H1 (cell line): ENCODE measurements around the gene C1RL. TPM values are rescaled to one million over a fixed set of nuclear protein-coding genes. Genes with fewer than 3 reads are reported as not detected.

ENCODE experiments used
- CTCF ChIA-PET: fragments of 300-600 bp; sonication (Branson Sonifier 250); formaldehyde crosslinking; loops from one replicate; lab custom pipeline; 2021; ENCODE audit not compliant: partially characterized antibody; lab: Charles Lee
- POLR2A ChIA-PET: fragments of 300-600 bp; sonication (Branson Sonifier 250); formaldehyde crosslinking; loops from one replicate; lab custom pipeline; 2021; ENCODE audit warnings: inconsistent platforms; ENCODE audit not compliant: partially characterized antibody; lab: Charles Lee
- DNase-seq, 2 experiments: peaks; one replicate each; pipeline versions ENCODE4 v3.0.0 to v3.0.0-alpha.2; 2010 to 2022; ENCODE audit warnings: low spot score in 2 of 2, low read depth in 1 of 2, mixed read lengths in 1 of 2
- FAIRE-seq: peaks from 2 replicates; lab custom pipeline; 2011; peaks lifted over from hg19 to GRCh38; lab: Jason Lieb, UNC
- H2AFZ ChIP-seq: 2 replicates; pipeline ENCODE4 v1.8.1; 2012; ENCODE audit warnings: low read length, inconsistent platforms
- H2AK5ac ChIP-seq: 2 replicates; pipeline ENCODE4 v1.6.1; 2013; ENCODE audit warnings: low read depth, low read length
- H2BK120ac ChIP-seq: replicated peaks from 2 replicates; pipeline ENCODE3; 2013; ENCODE audit warnings: low read depth, low read length, inconsistent platforms
- H2BK12ac ChIP-seq: 2 replicates; pipeline ENCODE4 v1.6.1; 2013; ENCODE audit warnings: low read depth, low read length
- H2BK15ac ChIP-seq: 2 replicates; pipeline ENCODE4 v1.6.1; 2013; ENCODE audit warnings: low read length
- H2BK20ac ChIP-seq: 2 replicates; pipeline ENCODE4 v1.6.1; 2013; ENCODE audit warnings: low read length
- H2BK5ac ChIP-seq: 2 replicates; pipeline ENCODE4 v1.6.1; 2013; ENCODE audit warnings: low read depth, low read length
- H3K14ac ChIP-seq: 2 replicates; pipeline ENCODE4 v1.6.1; 2013; ENCODE audit warnings: inconsistent platforms; ENCODE audit not compliant: insufficient read length
- H3K18ac ChIP-seq: 2 replicates; pipeline ENCODE4 v1.6.1; 2013; ENCODE audit warnings: low read length; ENCODE audit errors: extremely low read depth
- H3K23ac ChIP-seq: 2 replicates; pipeline ENCODE4 v1.6.1; 2013; ENCODE audit warnings: inconsistent platforms; ENCODE audit not compliant: insufficient read length
- H3K23me2 ChIP-seq: 2 replicates; pipeline ENCODE4 v1.6.1; 2013; ENCODE audit warnings: low read depth, low read length
- H3K27ac ChIP-seq: 2 replicates; pipeline ENCODE4 v1.6.1; 2011; ENCODE audit warnings: low read depth, low read length, inconsistent platforms
- H3K27me3 ChIP-seq, 4 experiments: replicated peaks in 1 of 4; 1 replicate in 1 of 4; 2 replicates in 3 of 4; pipeline versions ENCODE4 v1.6.1 to v1.8.1; 2011 to 2013; ENCODE audit warnings: low read length in 3 of 4, mild to moderate bottlenecking in 3 of 4, inconsistent platforms in 2 of 4, mixed read lengths in 2 of 4, moderate library complexity in 1 of 4; ENCODE audit not compliant: control insufficient read depth in 3 of 4, insufficient read depth in 3 of 4; ENCODE audit errors: extremely low read depth in 1 of 4
- H3K36me3 ChIP-seq, 4 experiments: 2 replicates each; pipeline versions ENCODE4 v1.6.1 to v1.8.1; 2011 to 2013; ENCODE audit warnings: mild to moderate bottlenecking in 4 of 4, low read length in 3 of 4, moderate library complexity in 2 of 4, control low read depth in 1 of 4, inconsistent platforms in 1 of 4; ENCODE audit not compliant: insufficient read depth in 4 of 4, control insufficient read depth in 2 of 4
- H3K4ac ChIP-seq: replicated peaks from 2 replicates; pipeline ENCODE3; 2013; ENCODE audit warnings: low read length, low read depth, mixed read lengths, inconsistent platforms; ENCODE audit not compliant: insufficient read length
- H3K4me1 ChIP-seq, 4 experiments: replicated peaks in 1 of 4; 1 replicate in 1 of 4; 2 replicates in 3 of 4; pipeline versions ENCODE4 v1.6.1 to v1.8.1; 2011 to 2013; ENCODE audit warnings: low read length in 3 of 4, inconsistent platforms in 2 of 4, mixed read lengths in 1 of 4; ENCODE audit not compliant: insufficient read depth in 4 of 4, control insufficient read depth in 3 of 4
- H3K4me2 ChIP-seq, 2 experiments: 2 replicates each; pipeline versions ENCODE4 v1.6.1 to v1.8.1; 2011 to 2013; ENCODE audit warnings: low read depth in 2 of 2, low read length in 2 of 2, control low read depth in 1 of 2, inconsistent platforms in 1 of 2, mild to moderate bottlenecking in 1 of 2; ENCODE audit not compliant: insufficient read depth in 1 of 2
- H3K4me3 ChIP-seq, 4 experiments: fragments of 200-600, 300-600 bp in 1 of 4; sonication (generic), shearing (Covaris generic), sonication (Bioruptor Twin) in 1 of 4; 2 replicates each; pipeline versions ENCODE4 v1.5.1 to v1.8.1; 2011 to 2016; ENCODE audit warnings: low read length in 4 of 4, low read depth in 3 of 4, control low read depth in 2 of 4, inconsistent platforms in 2 of 4, mild to moderate bottlenecking in 2 of 4, mixed read lengths in 1 of 4, moderate library complexity in 1 of 4; ENCODE audit not compliant: insufficient read depth in 2 of 4; ENCODE audit errors: extremely low read depth in 1 of 4
- H3K56ac ChIP-seq: replicated peaks from 2 replicates; pipeline ENCODE3; 2013; ENCODE audit warnings: low read depth, mild to moderate bottlenecking, mixed read lengths, low read length, inconsistent platforms; ENCODE audit not compliant: insufficient read length
- H3K79me1 ChIP-seq: 2 replicates; pipeline ENCODE4 v1.6.1; 2013; ENCODE audit warnings: low read depth, low read length, control low read depth
- H3K79me2 ChIP-seq, 2 experiments: 2 replicates each; pipeline versions ENCODE4 v1.6.1 to v1.8.1; 2012 to 2013; ENCODE audit warnings: low read length in 2 of 2, mild to moderate bottlenecking in 2 of 2, inconsistent platforms in 1 of 2; ENCODE audit not compliant: insufficient read depth in 2 of 2, control insufficient read depth in 1 of 2
- H3K9ac ChIP-seq, 4 experiments: replicated peaks in 1 of 4; 1 replicate in 1 of 4; 2 replicates in 3 of 4; pipeline versions ENCODE4 v1.6.1 to v1.8.1; 2011 to 2013; ENCODE audit warnings: low read depth in 3 of 4, low read length in 3 of 4, control low read depth in 2 of 4, mild to moderate bottlenecking in 2 of 4, moderate library complexity in 2 of 4, inconsistent platforms in 1 of 4; ENCODE audit errors: extremely low read depth in 1 of 4
- H3K9me3 ChIP-seq, 2 experiments: 2 replicates each; pipeline versions ENCODE4 v1.6.1 to v1.8.1; 2012 to 2013; ENCODE audit warnings: mild to moderate bottlenecking in 2 of 2, moderate library complexity in 2 of 2, control low read depth in 1 of 2, inconsistent platforms in 1 of 2, low read depth in 1 of 2, low read length in 1 of 2, mixed read lengths in 1 of 2; ENCODE audit not compliant: insufficient read depth in 2 of 2
- H4K20me1 ChIP-seq, 2 experiments: replicated peaks in 1 of 2; 2 replicates each; pipeline versions ENCODE3 to v1.8.1; 2011 to 2013; ENCODE audit warnings: inconsistent platforms in 2 of 2, low read length in 2 of 2, mild to moderate bottlenecking in 1 of 2; ENCODE audit not compliant: insufficient read depth in 2 of 2, control insufficient read depth in 1 of 2
- H4K5ac ChIP-seq: 2 replicates; pipeline ENCODE4 v1.6.1; 2013; ENCODE audit warnings: low read length, low read depth, mixed read lengths, inconsistent platforms; ENCODE audit not compliant: insufficient read length
- H4K8ac ChIP-seq: 2 replicates; pipeline ENCODE4 v1.8.0; 2013; ENCODE audit warnings: mild to moderate bottlenecking, moderate library complexity, low read length, inconsistent platforms; ENCODE audit not compliant: insufficient read depth; ENCODE audit errors: extremely low read depth
- H4K91ac ChIP-seq: replicated peaks from 2 replicates; pipeline ENCODE3; 2013; ENCODE audit warnings: low read length, mixed read lengths, inconsistent platforms; ENCODE audit not compliant: insufficient read length
- HDAC2 ChIP-seq, 2 experiments: fragments of 300-600 bp in 1 of 2; sonication (generic) in 1 of 2; IDR thresholded peaks; 2 replicates each; pipeline ENCODE4 v1.6.1; 2011 to 2012; ENCODE audit warnings: low read depth in 2 of 2, low read length in 2 of 2, mild to moderate bottlenecking in 2 of 2, moderate library complexity in 2 of 2, borderline replicate concordance in 1 of 2, inconsistent platforms in 1 of 2
- MAFK ChIP-seq: IDR thresholded peaks from 2 replicates; pipeline ENCODE4 v1.6.1; 2012; ENCODE audit warnings: low read depth, mild to moderate bottlenecking, improper control_type of control experiment, low read length
- NRF1 ChIP-seq: IDR thresholded peaks from 2 replicates; pipeline ENCODE4 v1.6.1; 2011; ENCODE audit warnings: mild to moderate bottlenecking, low read depth, low read length, improper control_type of control experiment
- SP1 ChIP-seq: IDR thresholded peaks from 2 replicates; pipeline ENCODE4 v1.6.1; 2011; ENCODE audit warnings: low read depth, low read length
- SP2 ChIP-seq: IDR thresholded peaks from 2 replicates; pipeline ENCODE4 v1.6.1; 2012; ENCODE audit warnings: mild to moderate bottlenecking, low read length, inconsistent platforms
- WGBS, 2 experiments: shearing (Covaris generic) in 1 of 2; methylation state at CpG; one replicate each; pipeline versions ENCODE4 v1.1.6 to v1.1.7; 2013 to 2015; ENCODE audit warnings: low lambda C conversion rate in 2 of 2, mixed read lengths in 2 of 2, inconsistent platforms in 1 of 2, low coverage in 1 of 2, missing lambda C conversion rate in 1 of 2; ENCODE audit not compliant: insufficient replicate concordance in 2 of 2, insufficient coverage in 1 of 2, insufficient read length in 1 of 2; ENCODE audit errors: extremely low coverage in 1 of 2, missing lambda C conversion rate in 1 of 2; 5-methylcytosine and 5-hydroxymethylcytosine counted together
- polyA plus RNA-seq, 7 experiments: library from polyadenylated mRNA; depleted of rRNA in 3 of 7; stranded (reverse) in 5 of 7; unstranded in 2 of 7; fragments of >200 nt in 5 of 7; fragments of 200-250 nt in 2 of 7; gene quantifications; 1 replicate in 5 of 7; 2 replicates in 1 of 7; 4 replicates in 1 of 7; pipeline versions ENCODE4 v1.2.1 to v1.2.3, GENCODE V29; 2011 to 2013; ENCODE audit warnings: missing spikeins in 2 of 7, mixed read lengths in 2 of 7
- total RNA-seq: library from RNA; stranded (reverse); fragmentation: NEBNext Ultra II Directional; extraction: Animal tissue kit (Norgen Biotek cat#: 25700); gene quantifications from 2 replicates; pipeline ENCODE4 v1.2.1, GENCODE V29; 2021

The C1RL gene
- total and polyA plus RNA-seq, 2 of the 8 experiments (the other 6 are each of a cell fraction or from before 2014, with no cell fraction given): 11.4 to 15.5 TPM

DNA sequence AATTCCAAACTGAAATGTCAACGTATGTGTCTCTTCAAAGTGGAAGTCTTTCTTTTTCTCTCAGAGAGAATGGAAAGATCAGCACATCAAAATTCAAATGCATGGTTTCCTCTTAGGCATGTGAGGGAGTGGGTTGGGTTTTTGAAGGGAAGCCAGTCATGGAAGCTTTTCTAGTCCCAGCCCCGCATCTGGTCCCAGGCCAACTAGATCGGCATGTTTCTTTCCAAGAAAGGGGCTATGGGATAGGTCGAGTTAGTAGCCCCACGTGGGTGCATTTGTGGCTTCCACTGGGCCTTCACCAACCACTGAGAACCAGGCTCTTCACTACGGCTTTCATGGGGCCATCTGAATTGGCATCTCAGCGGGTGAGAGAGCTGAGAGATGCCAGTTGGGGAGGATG lies 41.9 kb downstream of the C1RL start:
- CTCF ChIA-PET: interaction anchor here (1.7 to 1.8 kb wide), 2 partner anchors 42 to 45 kb away, joined by 3 to 8 read pairs; partner anchors contain the start of gene C1RL
- H3K23me2 ChIP-seq: no peaks in the 10 kb centered on the region
- no peak for TF ChIP-seq NRF1
- TF ChIP-seq MAFK: no peak
- TF ChIP-seq SP2: no peak
- no peak for TF ChIP-seq HDAC2 (IDR thresholded peaks at IDR 0.05; ENCODE audit: borderline replicate concordance in 1 of 2, low read depth in 2 of 2, low read length in 2 of 2)
- no peak for TF ChIP-seq SP1
- H3K18ac ChIP-seq: no peak overlapping the region
- H2BK5ac ChIP-seq: no peak overlapping the region
- no peaks in the 10 kb centered on the region for H3K79me1 ChIP-seq
- H3K27me3 ChIP-seq: no peaks in the 10 kb centered on the region
- no peak overlapping the region for H3K4me2 ChIP-seq
- H3K9me3 ChIP-seq: no peaks in the 10 kb centered on the region; a peak in 1 of 4 replicates
- H3K27ac ChIP-seq: no peak overlapping the region
- H4K8ac ChIP-seq: no peak overlapping the region
- H2AFZ ChIP-seq: no peak overlapping the region
- DNase-seq (no peak), FAIRE-seq (no peak)
- no peak overlapping the region for H3K9ac ChIP-seq
- H2BK12ac ChIP-seq: no peak overlapping the region
- H3K23ac ChIP-seq: no peak overlapping the region
- H3K4me1 ChIP-seq: no peaks in the 10 kb centered on the region
- H3K4me3 ChIP-seq: no peak overlapping the region
- H4K5ac ChIP-seq: no peak overlapping the region
- POLR2A ChIA-PET: interaction anchor here (0.7 to 1.5 kb wide), 3 partner anchors 9 to 68 kb away, joined by 3 to 4 read pairs (median 3); no protein-coding TSS in a partner anchor
- no peak overlapping the region for H2BK20ac ChIP-seq
- no peaks in the 10 kb centered on the region for H3K36me3 ChIP-seq
- WGBS, 2 experiments: 87% methylated on average over 7 of the region's 7 CpGs; no CpG with 5 or more reads in 1 of the 2 experiments
- H4K20me1 ChIP-seq: no peaks in the 10 kb centered on the region
- no peak overlapping the region for H2BK120ac ChIP-seq
- H2BK15ac ChIP-seq: no peak overlapping the region
- H3K14ac ChIP-seq: no peak overlapping the region
- H3K79me2 ChIP-seq: no peaks in the 10 kb centered on the region
- H4K91ac ChIP-seq: no peak overlapping the region
- H2AK5ac ChIP-seq: no peak overlapping the region
- H3K4ac ChIP-seq: no peak overlapping the region
- no peak overlapping the region for H3K56ac ChIP-seq
